Hepatocyte (in vitro differentiated cells): ENCODE data around the gene SLC22A31. TPM values are rescaled to one million over a fixed set of nuclear protein-coding genes. Genes with fewer than 3 reads are reported as not detected.
A peak's percentile ranks its signal among the peaks of the same experiment; 100 is the strongest.

Source experiments
- DNase-seq: peaks from one replicate; pipeline ENCODE4 v3.0.0-alpha.2; 2016; ENCODE audit warnings: low spot score
- H2AFZ ChIP-seq: fragments of 200-600 bp; sonication (generic); 2 replicates; pipeline ENCODE4 v1.6.0; 2016; ENCODE audit warnings: antibody characterized with exemption, mild to moderate bottlenecking
- H3K27ac ChIP-seq: fragments of 200-600 bp; sonication (generic); 2 replicates; pipeline ENCODE4 v1.5.1; 2016; ENCODE audit warnings: mild to moderate bottlenecking
- H3K27me3 ChIP-seq: fragments of 200-600 bp; sonication (generic); 2 replicates; pipeline ENCODE4 v1.6.1; 2016
- H3K36me3 ChIP-seq: fragments of 200-600 bp; sonication (generic); replicated peaks from 2 replicates; pipeline ENCODE4 v1.5.1; 2016; ENCODE audit warnings: low read depth; ENCODE audit not compliant: insufficient read depth
- H3K4me1 ChIP-seq: fragments of 200-600 bp; sonication (generic); 2 replicates; pipeline ENCODE4 v1.5.1; 2016; ENCODE audit warnings: mild to moderate bottlenecking, moderate library complexity; ENCODE audit not compliant: insufficient read depth
- H3K4me2 ChIP-seq: fragments of 200-600 bp; sonication (generic); 2 replicates; pipeline ENCODE4 v1.6.0; 2016
- H3K4me3 ChIP-seq: fragments of 200-600 bp; sonication (generic); 2 replicates; pipeline ENCODE4 v1.5.1; 2016; ENCODE audit warnings: mild to moderate bottlenecking
- H3K79me2 ChIP-seq: fragments of 200-600 bp; sonication (generic); 2 replicates; pipeline ENCODE4 v1.6.0; 2017; ENCODE audit warnings: mild to moderate bottlenecking
- H3K9me2 ChIP-seq: fragments of 200-600 bp; sonication (generic); replicated peaks from 2 replicates; pipeline ENCODE4 v1.6.0; 2017; ENCODE audit warnings: mild to moderate bottlenecking; ENCODE audit not compliant: insufficient read depth
- H3K9me3 ChIP-seq: fragments of 200-600 bp; sonication (generic); 2 replicates; pipeline ENCODE4 v1.5.1; 2016; ENCODE audit warnings: low read depth, mild to moderate bottlenecking
- H4K20me1 ChIP-seq: fragments of 200-600 bp; sonication (generic); 2 replicates; pipeline ENCODE4 v1.6.0; 2016; ENCODE audit warnings: mild to moderate bottlenecking; ENCODE audit not compliant: insufficient read depth, poor library complexity, severe bottlenecking
- CTCF ChIP-seq: fragments of 200-600 bp; sonication (generic); IDR thresholded peaks from 2 replicates; pipeline ENCODE4 v1.5.1; 2016; ENCODE audit warnings: antibody characterized with exemption, mild to moderate bottlenecking; ENCODE audit not compliant: poor library complexity
- EZH2 ChIP-seq: fragments of 200-600 bp; sonication (generic); IDR thresholded peaks from 2 replicates; pipeline ENCODE4 v1.6.1; 2016; ENCODE audit warnings: antibody characterized with exemption, mild to moderate bottlenecking, borderline replicate concordance
- EZH2phosphoT487 ChIP-seq: fragments of 200-600 bp; sonication (generic); IDR thresholded peaks from one replicate; pipeline ENCODE4 v1.6.1; 2018; ENCODE audit warnings: antibody characterized with exemption, mild to moderate bottlenecking, low read depth, moderate library complexity; ENCODE audit not compliant: unreplicated experiment, severe bottlenecking
- WGBS: methylation state at CpG from one replicate; pipeline ENCODE4 v1.1.6; 2016; ENCODE audit warnings: low lambda C conversion rate; ENCODE audit errors: missing lambda C conversion rate; 5-methylcytosine and 5-hydroxymethylcytosine counted together
- polyA plus RNA-seq: library from polyadenylated mRNA; unstranded; fragments of >200 nt; fragmentation: Nextera tagmentation; extraction: Ambion mirVana; gene quantifications from 2 replicates; pipeline ENCODE4 v1.2.1, GENCODE V29; 2016
- total RNA-seq: library from RNA; depleted of rRNA; stranded (reverse); fragments of >200 nt; gene quantifications from 2 replicates; pipeline ENCODE4 v1.2.3, GENCODE V29; 2014

Gene SLC22A31
- total and polyA plus RNA-seq, 2 experiments from 2014 or later, result 1.4 to 1.6 TPM

GRCh38 chr16:89172528-89173173 is 27.7 kb downstream of the SLC22A31 start:
- no peaks in the 10 kb centered on the region for H3K27me3 ChIP-seq
- no peak for DNase-seq
- H3K4me1 ChIP-seq, result peaks cover 17% of the 10 kb centered on the region
- no peak overlapping the region for H3K27ac ChIP-seq
- no peaks in the 10 kb centered on the region for H4K20me1 ChIP-seq
- no peaks in the 10 kb centered on the region for H3K9me2 ChIP-seq
- H2AFZ ChIP-seq, result no peak overlapping the region
- no peaks in the 10 kb centered on the region for H3K9me3 ChIP-seq
- TF ChIP-seq CTCF (no peak), EZH2phosphoT487 (no peak), EZH2 (no peak)
- H3K4me3 ChIP-seq, result no peak overlapping the region
- H3K79me2 ChIP-seq, result no peaks in the 10 kb centered on the region
- H3K36me3 ChIP-seq, result no peaks in the 10 kb centered on the region
- 74% methylated on average over 11 of the region's 13 CpGs for WGBS
- no peak overlapping the region for H3K4me2 ChIP-seq

GRCh38 chr16:89172171-89172527 is 28.2 kb downstream of the SLC22A31 start:
- WGBS, result 93% methylated on average over 9 of the region's 11 CpGs
- Histone ChIP-seq H4K20me1 (no peaks in the 10 kb centered on the region), H3K4me3 (no peak overlapping the region), H3K27me3 (no peaks in the 10 kb centered on the region), H3K4me1 (peaks cover 18% of the 10 kb centered on the region), H3K36me3 (no peaks in the 10 kb centered on the region), H3K4me2 (no peak overlapping the region), H2AFZ (no peak overlapping the region), H3K27ac (no peak overlapping the region), H3K9me3 (no peaks in the 10 kb centered on the region), H3K79me2 (no peaks in the 10 kb centered on the region), H3K9me2 (no peaks in the 10 kb centered on the region)
- TF ChIP-seq EZH2phosphoT487, result no peak
- TF ChIP-seq EZH2, result no peak
- DNase-seq, result no peak

GRCh38 chr16:89171216-89172170 is 28.8 kb downstream of the SLC22A31 start, which contains the start of gene CDH15:
CDH15 (plus strand) TSS chr16:89171748; CDS start chr16:89171832, 84 bp downstream.
- TF ChIP-seq EZH2, result no peak
- TF ChIP-seq CTCF, result no peak
- no peak for TF ChIP-seq EZH2phosphoT487
- no peaks in the 10 kb centered on the region for H3K9me2 ChIP-seq
- H3K4me1 ChIP-seq, result peaks cover 21% of the 10 kb centered on the region
- H3K27ac ChIP-seq, result no peak within 1 kb of the TSS
- no peak within 1 kb of the TSS for H2AFZ ChIP-seq
- no peaks in the 10 kb centered on the region for H4K20me1 ChIP-seq
- H3K36me3 ChIP-seq, result no peaks in the 10 kb centered on the region
- no peaks in the 10 kb centered on the region for H3K27me3 ChIP-seq
- peak; percentile 98 for DNase-seq
- peak within 1 kb of the TSS; percentile 86 for H3K4me2 ChIP-seq
- 8% methylated on average over 20 of the region's 74 CpGs for WGBS
- H3K9me3 ChIP-seq, result no peaks in the 10 kb centered on the region
- no peak within 1 kb of the TSS for H3K4me3 ChIP-seq
- no peaks in the 10 kb centered on the region for H3K79me2 ChIP-seq
